Dedifferentiated amniotic fluid mesenchymal stem cell (primary cell): ENCODE results near the gene SETD4.
"Not testable (repeated sequence)": the region's sequence is repeated elsewhere in the genome, so short reads cannot be mapped to it uniquely, and the experiment has no call there.

Experiments
- DNase-seq: peaks from one replicate; pipeline ENCODE4 v3.0.0-alpha.2; 2016; ENCODE audit errors: extremely low spot score

The SETD4 gene

DNA sequence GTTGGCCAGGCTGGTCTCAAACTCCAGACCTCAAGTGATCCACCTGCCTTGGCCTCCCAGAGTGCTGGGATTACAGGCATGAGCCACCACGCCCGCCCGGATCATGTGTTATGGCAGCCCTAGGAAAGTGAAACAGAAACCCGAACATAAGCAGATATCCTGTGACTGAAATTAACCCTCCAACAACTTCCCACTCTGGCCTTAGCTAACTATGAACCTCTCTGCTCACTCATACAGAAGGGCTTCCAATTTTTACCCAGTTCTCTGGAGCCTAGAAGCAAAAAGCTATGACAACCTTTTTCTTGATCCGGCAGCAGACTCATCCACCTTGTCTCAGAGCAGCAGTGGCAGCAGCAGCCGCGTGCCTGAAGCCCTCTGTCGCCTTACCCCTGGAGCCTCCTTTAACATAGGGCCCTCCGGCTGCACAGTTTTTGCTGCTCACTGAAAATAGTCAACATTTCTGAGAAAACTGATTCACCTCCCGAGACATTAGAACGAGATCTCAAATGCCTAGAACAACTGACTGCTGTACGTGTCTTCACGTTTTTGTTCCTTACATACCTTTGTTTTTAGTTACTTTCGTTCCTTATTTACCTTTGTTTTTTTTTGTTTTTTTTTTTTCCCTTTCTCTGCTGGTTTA lies 18.8 kb upstream of the SETD4 start:
- DNase-seq: no peak

- DNase-seq: no peak
Observed at GRCh38 chr21:36077758-36078157, 17.4 kb upstream of the SETD4 start.

DNA sequence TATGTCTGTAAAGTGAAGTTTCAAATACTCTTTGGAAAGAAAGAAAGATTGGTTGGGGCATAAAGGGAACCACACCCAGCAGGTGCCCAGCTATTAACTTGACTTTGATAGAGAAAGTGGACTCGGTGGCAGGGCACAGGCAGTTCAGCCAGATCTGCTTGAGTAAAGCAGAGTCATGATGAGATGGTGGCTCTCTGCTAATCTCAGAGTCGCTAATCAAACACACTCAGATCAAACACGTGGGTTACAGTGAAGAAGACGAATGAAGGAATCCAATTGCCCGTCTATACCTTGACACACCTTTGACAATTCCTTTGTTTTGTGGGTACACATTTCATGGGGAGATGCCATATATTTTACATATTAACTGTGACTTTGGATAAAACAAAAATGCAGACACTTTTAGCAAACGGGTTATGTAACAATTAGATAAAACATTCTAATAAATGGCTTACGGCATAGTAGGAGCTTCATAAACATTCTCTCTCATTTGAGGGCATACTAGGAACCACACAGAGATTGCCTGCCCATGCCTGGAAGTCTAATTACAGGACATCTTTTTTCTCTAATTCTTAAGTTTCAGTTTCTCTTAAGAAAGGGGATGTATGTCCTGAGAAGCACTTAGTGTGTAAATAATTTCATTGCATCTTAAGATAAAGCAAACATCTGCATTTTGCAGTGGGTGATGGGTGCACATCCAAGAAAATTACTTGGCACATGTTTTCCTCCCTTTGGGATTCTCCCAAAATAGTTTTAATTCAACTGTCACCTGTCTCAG lies 16.7 kb upstream of the SETD4 start:
- no peak for DNase-seq

GRCh38 chr21:36075953-36076352 lies 15.6 kb upstream of the SETD4 start:
- no peak for DNase-seq

GRCh38 chr21:36075171-36075570 lies 14.8 kb upstream of the SETD4 start:
- no peak for DNase-seq

GRCh38 chr21:36073911-36074310 lies 13.6 kb upstream of the SETD4 start:
- not testable (repeated sequence) for DNase-seq

- DNase-seq: no peak
Observed at GRCh38 chr21:36073181-36073580, 12.9 kb upstream of the SETD4 start.

DNA sequence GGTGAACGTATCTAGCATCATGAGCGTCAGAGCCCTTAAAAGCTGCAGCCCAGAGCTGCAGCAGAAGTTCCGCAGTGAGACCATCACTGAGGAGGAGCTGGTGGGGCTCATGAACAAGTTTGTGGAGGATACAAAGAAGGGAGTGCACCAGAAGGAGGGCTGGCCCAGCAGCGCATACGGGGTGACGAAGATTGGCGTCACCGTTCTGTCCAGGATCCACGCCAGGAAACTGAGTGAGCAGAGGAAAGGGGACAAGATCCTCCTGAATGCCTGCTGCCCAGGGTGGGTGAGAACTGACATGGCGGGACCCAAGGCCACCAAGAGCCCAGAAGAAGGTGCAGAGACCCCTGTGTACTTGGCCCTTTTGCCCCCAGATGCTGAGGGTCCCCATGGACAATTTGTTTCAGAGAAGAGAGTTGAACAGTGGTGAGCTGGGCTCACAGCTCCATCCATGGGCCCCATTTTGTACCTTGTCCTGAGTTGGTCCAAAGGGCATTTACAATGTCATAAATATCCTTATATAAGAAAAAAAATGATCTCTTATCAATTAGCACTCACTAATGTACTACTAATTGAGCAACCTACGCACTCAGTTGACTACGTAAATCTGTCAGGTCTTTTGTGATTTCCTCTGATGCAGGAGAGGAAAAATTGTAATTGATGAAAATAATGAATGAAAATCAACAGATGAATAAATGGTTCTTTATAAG lies 12.3 kb upstream of the SETD4 start:
- no peak for DNase-seq

DNA sequence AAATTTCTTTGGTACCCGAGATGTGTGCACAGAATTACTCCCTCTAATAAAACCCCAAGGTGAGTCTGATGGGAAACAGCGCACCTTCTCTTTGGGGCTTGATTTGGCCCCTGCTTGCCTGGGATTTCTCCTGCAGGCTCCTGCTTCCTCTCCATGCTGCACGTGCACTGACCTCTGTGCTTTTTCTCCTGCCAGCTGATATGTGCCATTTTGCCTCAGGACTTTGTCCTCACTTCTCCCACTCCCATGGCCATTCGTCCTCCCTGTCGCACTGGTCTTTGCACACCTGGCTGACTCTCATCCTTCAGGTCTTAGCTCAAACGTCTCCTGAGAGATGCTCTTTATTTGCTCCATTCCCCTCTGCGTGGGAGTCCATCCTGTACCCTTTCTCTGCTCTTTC lies 10.7 kb upstream of the SETD4 start:
- DNase-seq: no peak

DNA sequence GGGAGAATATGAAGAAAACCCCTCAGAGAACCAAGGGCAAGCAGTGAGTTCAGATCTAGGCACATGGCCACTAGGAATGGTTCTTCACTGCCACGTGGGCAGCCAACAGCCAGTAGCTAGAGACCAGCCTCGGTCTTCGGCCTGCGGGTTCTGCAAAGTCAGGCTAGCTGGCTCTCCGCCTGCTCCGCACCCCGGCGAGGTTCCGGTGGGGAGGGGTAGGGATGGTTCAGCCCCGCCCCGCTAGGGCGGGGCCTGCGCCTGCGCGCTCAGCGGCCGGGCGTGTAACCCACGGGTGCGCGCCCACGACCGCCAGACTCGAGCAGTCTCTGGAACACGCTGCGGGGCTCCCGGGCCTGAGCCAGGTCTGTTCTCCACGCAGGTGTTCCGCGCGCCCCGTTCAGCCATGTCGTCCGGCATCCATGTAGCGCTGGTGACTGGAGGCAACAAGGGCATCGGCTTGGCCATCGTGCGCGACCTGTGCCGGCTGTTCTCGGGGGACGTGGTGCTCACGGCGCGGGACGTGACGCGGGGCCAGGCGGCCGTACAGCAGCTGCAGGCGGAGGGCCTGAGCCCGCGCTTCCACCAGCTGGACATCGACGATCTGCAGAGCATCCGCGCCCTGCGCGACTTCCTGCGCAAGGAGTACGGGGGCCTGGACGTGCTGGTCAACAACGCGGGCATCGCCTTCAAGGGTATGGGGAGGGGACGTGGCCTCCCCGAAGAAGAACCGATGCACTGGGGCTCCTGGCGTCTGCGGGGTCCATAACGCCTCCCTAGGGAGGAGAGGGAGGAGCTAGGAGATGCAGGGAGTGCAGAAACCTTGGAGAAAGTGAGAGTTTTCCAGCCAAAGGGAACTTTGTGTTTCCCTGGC lies 9.6 kb upstream of the SETD4 start, which contains the start of gene CBR1:
TSS of gene CBR1 (plus strand) at position 312 of the 871 bp plus-strand sequence. CDS start at position 404, 92 bp downstream.
- DNase-seq: peak; percentile 95

DNA sequence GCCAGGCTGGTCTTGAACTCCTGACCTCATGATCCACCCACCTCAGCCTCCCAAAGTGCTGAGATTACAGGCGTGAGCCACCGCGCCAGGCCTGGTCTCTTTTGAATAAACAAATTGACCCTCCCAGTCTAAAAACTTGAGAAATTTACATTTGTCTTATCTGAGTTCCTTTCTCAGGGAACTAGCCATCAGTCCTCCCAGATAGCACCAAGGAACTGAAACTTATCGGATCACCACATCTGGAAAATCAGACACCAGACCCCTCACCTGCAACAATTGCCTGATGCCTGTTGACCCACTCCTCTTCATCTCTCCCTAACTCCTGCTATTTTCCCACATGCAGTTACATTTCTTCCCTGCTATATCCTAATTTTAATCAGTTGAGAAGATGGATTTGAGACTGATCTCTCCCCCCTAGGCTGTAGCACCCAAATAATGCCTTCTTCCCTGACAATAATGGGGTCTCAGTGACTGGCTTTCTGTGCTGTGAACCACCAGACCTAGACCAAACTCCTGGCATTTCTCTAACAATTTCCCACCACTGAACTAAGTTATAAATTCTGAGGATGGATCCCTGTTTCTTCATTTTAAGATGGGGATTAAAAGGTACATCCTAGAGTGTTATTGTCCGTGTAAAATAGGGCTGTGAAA lies 8.5 kb upstream of the SETD4 start:
- DNase-seq: no peak

GRCh38 chr21:36065497-36066036 lies 5.2 kb upstream of the SETD4 start:
- no peak for DNase-seq

- no peak for DNase-seq
Observed at GRCh38 chr21:36064085-36064460, 3.7 kb upstream of the SETD4 start.

DNA sequence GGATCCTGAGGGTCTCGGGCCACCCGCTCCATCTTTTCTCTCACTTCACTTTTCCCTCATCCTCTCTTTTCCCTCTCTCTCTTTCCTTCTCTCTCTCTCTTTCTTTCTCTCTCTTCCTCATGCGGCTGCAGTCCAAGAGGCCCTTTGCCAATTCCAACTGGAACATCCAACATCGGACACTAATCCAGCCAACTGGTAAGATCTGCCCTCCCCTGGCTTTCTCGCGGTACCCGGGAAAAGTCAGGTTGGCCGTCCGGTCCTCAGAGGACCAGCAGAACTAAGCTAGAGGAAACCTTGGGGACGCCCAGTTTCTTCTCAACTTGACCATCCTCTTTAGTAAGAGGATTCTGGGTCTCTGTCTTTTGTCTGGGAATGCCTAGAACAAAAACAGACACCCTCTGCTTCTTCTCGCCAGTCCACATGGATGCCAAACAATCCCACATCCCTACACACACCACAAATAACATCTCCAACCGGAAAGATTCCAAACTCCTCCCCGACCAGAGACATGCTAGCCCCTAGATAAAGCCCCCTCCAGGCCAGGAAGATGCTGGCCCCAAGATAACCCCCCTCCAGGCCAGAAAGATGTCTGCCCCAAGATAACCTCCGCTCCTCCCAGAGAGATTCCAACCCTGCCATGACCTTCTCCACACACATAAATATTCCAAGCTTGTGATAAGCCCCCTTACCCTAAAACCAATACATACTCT lies 3.2 kb upstream of the SETD4 start:
- no peak for DNase-seq

DNA sequence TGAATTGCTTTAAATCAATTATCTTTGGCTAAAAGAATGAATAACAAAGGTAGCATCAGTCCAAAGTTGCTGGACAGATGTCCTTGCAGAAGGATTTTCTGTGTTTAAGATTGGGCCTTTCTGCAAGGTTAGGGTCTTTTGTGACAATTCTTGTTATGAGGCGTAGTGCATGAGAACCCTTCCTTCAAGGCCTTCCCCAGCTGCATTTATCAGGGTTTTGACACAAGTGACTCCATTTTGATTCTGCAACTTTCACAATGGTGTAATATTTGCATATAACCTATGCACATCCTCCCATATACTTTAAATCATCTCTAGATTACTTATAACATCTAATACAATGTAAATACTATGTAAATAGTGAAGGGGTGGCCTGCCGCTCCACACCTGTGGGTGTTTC lies 1.1 kb upstream of the SETD4 start:
- DNase-seq: no peak

GRCh38 chr21:36059823-36060158 lies 535 bp downstream of the SETD4 start:
- DNase-seq: no peak

DNA sequence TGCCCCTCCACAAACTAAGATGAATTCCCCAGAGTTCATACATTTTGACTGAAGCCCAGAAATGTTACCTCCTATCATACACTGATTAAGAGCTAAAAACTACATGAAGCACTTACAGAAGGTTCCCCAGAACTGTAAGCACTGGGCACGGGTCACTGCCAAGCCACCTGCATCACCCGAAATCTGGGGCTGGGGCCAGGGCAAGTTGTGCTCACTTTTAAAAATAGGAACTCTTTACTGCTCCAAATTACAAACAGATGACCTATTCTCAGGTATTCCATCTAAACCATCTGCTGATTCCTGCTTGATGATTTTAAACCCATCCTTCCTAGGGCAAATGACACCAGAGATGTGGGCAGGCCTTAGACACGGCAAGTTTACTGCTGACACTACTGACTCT lies 4.8 kb downstream of the SETD4 start:
- DNase-seq: no peak

- no peak for DNase-seq
Observed at GRCh38 chr21:36053715-36054062, 6.6 kb downstream of the SETD4 start.

DNA sequence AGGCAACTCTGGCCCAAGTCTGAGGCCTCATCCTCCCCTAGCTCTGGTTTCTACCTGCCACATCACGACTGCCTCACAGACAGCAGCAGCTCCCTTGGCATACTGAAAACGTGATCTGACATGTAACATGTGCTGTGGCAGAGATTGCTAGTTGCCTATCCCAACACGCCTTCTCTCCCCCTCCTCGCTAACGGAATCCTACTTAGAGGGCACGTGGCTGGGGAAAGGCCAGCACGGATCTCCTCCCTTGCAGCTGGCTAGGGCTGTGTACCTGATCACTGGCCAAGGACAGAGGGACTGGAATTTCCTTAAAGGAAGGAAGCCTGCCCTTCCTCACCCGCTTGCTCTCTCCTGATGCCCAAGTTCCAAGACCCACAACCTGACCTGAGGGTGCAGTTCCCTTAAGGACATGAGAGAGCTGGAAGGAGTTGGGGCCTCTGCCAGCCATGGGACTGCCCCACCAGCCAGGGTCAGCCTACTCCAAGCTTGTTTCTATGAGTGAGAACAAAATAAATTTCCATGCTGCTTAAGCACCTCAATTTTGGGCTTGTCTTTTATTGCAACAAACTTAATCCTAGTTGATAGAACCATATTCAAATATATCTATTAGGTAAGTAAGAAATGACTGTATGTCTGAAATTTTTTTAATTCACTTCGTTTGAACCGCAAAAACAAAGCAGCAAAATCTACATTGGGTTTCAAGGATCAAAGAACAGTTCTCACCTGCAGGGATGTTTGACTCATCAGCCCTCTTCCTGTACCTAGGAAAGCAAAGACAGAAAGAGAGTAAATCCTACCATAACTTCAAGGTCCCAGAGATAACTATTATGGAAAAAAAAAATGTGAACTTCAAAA lies 7.2 kb downstream of the SETD4 start:
- DNase-seq: no peak

DNA sequence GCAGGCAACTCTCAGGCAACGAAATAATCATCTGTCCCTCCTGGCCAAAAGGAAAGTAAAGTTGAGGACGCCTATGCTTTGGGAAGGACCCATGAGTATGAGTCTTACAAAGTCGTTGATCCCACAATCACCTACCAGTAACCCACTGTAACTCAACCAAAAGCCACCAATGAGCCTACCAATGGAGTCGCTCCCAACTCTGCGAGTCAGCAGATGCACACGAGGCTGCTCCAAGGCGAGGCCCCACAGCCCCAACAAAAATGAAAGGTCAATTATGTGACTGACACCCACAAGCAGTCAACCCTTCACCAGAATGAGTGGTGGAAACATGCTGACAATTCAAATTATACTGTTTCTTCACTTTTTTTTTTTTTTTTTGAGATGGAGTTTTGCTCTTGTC lies 12.0 kb downstream of the SETD4 start:
- DNase-seq: no peak
